Measurements from ENCODE around the gene HHIP. TPM values are rescaled to one million over a fixed set of nuclear protein-coding genes. Genes with fewer than 3 reads are reported as not detected.

The HHIP gene, protein sequence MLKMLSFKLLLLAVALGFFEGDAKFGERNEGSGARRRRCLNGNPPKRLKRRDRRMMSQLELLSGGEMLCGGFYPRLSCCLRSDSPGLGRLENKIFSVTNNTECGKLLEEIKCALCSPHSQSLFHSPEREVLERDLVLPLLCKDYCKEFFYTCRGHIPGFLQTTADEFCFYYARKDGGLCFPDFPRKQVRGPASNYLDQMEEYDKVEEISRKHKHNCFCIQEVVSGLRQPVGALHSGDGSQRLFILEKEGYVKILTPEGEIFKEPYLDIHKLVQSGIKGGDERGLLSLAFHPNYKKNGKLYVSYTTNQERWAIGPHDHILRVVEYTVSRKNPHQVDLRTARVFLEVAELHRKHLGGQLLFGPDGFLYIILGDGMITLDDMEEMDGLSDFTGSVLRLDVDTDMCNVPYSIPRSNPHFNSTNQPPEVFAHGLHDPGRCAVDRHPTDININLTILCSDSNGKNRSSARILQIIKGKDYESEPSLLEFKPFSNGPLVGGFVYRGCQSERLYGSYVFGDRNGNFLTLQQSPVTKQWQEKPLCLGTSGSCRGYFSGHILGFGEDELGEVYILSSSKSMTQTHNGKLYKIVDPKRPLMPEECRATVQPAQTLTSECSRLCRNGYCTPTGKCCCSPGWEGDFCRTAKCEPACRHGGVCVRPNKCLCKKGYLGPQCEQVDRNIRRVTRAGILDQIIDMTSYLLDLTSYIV
- total RNA-seq = under 0.01 TPM in 2 replicates

DNA sequence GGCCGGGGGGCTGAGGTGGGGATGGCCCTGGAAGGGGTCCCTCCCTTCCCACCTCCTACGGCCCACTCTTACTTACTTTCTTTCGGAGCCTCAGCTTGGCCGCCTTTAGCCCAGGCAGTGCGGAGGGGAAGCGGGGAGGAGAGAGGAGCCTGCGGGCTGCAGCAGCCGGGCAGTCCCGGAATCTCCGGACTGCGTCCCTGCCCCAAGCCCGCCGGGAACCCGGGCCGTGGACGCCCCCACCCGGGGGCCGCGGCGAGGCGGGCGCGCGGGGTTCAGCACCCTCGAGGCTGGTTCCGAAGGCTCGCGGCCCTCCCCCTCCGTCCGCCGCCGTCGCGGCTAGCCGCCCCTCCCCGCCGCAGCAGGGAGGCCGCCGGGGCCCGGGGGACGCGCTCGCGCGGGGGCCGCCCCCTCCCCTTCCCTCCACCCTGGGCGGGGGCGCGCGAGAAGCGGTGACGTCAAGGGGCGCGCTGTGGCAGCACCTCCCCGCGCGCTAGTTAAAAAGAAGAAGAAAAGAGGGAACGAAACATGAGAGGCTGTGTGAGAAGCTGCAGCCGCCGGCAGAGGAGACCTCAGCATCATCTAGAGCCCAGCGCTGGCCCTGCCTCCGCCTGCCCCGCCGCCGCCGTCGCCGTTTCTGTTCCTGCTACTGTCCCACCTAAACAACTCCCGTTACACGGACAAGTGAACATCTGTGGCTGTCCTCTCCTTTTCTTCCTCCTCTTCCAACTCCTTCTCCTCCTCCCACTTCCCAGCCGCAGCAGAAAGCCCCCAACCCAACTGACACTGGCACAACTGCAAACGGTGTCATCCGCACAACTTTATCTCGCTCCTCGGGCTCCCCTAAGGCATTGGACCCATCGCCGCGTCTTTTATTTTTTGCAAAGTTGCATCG lies at the start of gene HHIP:
Gene HHIP, plus strand, starts transcription at position 526 of the 892 bp plus-strand sequence. CDS start 520 bp downstream, outside the sequence.

